ENCODE measurements around the gene ZSCAN16. TPM values are rescaled to one million over a fixed set of nuclear protein-coding genes. Genes with fewer than 3 reads are reported as not detected.
A peak's percentile ranks its signal among the peaks of the same experiment; 100 is the strongest.
"Not testable (repeated sequence)": the region's sequence is repeated elsewhere in the genome, so short reads cannot be mapped to it uniquely, and the experiment has no call there.

ZSCAN16 gene
- total RNA-seq, 1 experiment from 2014 or later = 4.8 TPM

DNA sequence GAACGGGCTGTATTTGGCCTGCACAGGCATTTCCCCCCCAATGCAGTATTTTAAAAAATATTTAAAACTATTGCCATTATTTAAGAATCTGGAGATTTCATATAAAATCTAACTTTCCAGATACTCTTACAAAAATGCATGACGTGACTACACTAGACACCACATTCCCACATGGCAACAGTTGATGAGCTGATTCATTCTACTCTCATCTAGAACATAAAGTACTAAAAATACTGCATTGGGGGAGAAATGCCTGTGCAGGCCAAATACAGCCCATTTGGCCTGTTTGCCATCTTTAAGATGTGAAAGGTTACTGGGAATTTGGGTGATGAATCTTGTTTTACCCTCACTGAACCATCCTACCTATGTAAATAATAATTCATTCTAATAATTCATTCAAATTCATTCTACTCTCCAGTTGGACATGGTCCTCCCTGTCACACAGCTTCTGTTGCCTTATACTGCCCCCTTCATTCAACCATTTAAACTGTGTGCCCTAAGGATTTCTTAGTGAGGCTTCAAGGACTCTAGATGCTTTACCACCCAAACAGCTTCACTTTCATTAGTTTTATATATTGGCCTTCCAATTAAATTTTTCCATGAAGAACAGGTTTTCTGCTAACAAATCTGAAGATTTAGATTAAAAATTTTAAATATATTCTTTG is 6.9 kb upstream of the ZSCAN16 start:
- Histone ChIP-seq H3K4me2 (ENCODE audit: low read depth, low read length, poor library complexity, severe bottlenecking) (no peak overlapping the region), H3K27me3 (ENCODE audit: low read length) (no peaks in the 10 kb centered on the region), H3K9me3 (ENCODE audit: low read length) (no peaks in the 10 kb centered on the region), H3K36me3 (ENCODE audit: insufficient read depth, low read length) (peaks cover 60% of the 10 kb centered on the region), H3K4me3 (ENCODE audit: low read length) (no peak overlapping the region), H3K79me2 (ENCODE audit: low read length) (no peaks in the 10 kb centered on the region), H3K9me2 (replicated peaks; ENCODE audit: insufficient read depth, low read length) (no peaks in the 10 kb centered on the region), H3K4me1 (ENCODE audit: low read length) (no peaks in the 10 kb centered on the region), H2AFZ (ENCODE audit: low read length) (no peak overlapping the region), H3K27ac (ENCODE audit: low read length) (no peak overlapping the region), H3K9ac (ENCODE audit: low read length) (no peak overlapping the region), H4K20me1 (ENCODE audit: insufficient read depth, low read depth, low read length) (no peaks in the 10 kb centered on the region)
- no peak for DNase-seq

DNA sequence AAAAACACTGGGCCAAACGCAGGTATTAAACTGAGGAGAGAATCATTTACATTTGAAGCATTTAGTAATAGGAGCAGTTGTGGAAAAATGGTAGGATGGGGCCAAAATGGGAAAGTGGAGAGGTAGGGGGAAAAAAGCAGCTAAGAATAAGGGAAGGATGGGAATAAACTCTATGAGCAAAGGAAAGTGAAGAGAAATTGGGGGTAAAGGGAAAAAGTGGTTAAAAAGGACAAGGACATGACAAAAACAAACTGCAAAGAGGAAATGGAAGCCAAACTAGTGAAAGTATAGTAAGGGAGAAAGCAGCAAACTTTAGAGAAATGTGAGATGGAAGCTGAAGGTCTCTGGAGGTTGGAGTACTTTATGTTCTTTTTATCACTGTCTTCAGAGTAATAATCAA is 6.2 kb upstream of the ZSCAN16 start:
- no peak overlapping the region for H2AFZ ChIP-seq (ENCODE audit: low read length)
- no peaks in the 10 kb centered on the region for H3K9me2 ChIP-seq (replicated peaks; ENCODE audit: insufficient read depth, low read length)
- no peak for DNase-seq
- no peak overlapping the region for H3K4me2 ChIP-seq (ENCODE audit: low read depth, low read length, poor library complexity, severe bottlenecking)
- H3K4me1 ChIP-seq (ENCODE audit: low read length) = no peaks in the 10 kb centered on the region
- peaks cover 60% of the 10 kb centered on the region for H3K36me3 ChIP-seq (ENCODE audit: insufficient read depth, low read length)
- no peak overlapping the region for H3K27ac ChIP-seq (ENCODE audit: low read length)
- H3K27me3 ChIP-seq (ENCODE audit: low read length) = no peaks in the 10 kb centered on the region
- H3K9me3 ChIP-seq (ENCODE audit: low read length) = no peaks in the 10 kb centered on the region
- peaks cover 5% of the 10 kb centered on the region for H3K79me2 ChIP-seq (ENCODE audit: low read length)
- no peak overlapping the region for H3K9ac ChIP-seq (ENCODE audit: low read length)
- no peak overlapping the region for H3K4me3 ChIP-seq (ENCODE audit: low read length)
- no peaks in the 10 kb centered on the region for H4K20me1 ChIP-seq (ENCODE audit: insufficient read depth, low read depth, low read length)

DNA sequence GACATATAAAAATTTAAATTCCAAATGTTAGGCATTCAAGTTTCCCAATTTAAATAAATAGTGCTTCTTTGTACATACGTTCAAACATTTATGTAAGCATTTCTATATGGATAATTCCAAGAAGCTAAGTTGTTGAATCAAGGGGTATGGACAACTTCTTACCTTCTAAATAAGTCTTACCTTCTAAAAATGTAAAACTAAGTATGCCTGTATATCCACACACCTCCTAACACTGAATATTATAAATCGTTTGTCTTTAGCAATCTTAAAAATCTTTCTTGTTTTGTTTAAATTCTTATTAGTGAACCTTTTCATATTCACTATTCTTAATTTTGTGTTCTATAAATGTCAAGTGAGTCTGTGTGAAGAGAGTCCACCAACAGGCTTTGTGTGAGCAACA is 2.5 kb upstream of the ZSCAN16 start:
- no peak for DNase-seq
- Histone ChIP-seq H3K27me3 (ENCODE audit: low read length) (no peaks in the 10 kb centered on the region), H3K36me3 (ENCODE audit: insufficient read depth, low read length) (peaks cover 45% of the 10 kb centered on the region), H3K4me1 (ENCODE audit: low read length) (peaks cover 28% of the 10 kb centered on the region), H3K9me3 (ENCODE audit: low read length) (no peaks in the 10 kb centered on the region), H4K20me1 (ENCODE audit: insufficient read depth, low read depth, low read length) (no peaks in the 10 kb centered on the region; the same call in 1 of the 2 replicates), H3K79me2 (ENCODE audit: low read length) (peaks cover 42% of the 10 kb centered on the region), H2AFZ (ENCODE audit: low read length) (no peak overlapping the region), H3K4me2 (ENCODE audit: low read depth, low read length, poor library complexity, severe bottlenecking) (no peak overlapping the region), H3K9ac (ENCODE audit: low read length) (no peak overlapping the region), H3K27ac (ENCODE audit: low read length) (no peak overlapping the region), H3K4me3 (ENCODE audit: low read length) (no peak overlapping the region), H3K9me2 (replicated peaks; ENCODE audit: insufficient read depth, low read length) (no peaks in the 10 kb centered on the region)

DNA sequence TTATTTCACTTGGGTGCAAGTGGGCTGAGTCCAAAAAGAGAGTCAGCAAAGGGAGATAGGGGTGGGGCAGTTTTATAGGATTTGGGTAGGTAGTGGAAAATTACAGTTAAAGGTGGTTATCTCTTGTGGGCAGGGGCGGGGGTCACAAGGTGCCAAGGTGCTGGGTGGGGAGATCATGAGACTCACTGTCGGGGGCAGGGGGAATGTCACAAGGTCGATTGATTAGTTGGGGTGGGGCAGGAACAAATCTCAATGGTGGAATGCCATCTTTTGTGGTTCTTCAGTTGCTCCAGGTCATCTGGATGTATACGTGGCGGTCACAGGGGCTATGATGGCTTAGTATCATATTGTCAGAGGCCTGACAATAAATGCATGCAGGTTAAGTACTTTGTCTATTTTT is 2.1 kb upstream of the ZSCAN16 start:
- peaks cover 46% of the 10 kb centered on the region for H3K79me2 ChIP-seq (ENCODE audit: low read length)
- not testable (repeated sequence) for H3K9me2 ChIP-seq (replicated peaks; ENCODE audit: insufficient read depth, low read length); H3K9me3 ChIP-seq (ENCODE audit: low read length); H3K4me3 ChIP-seq (ENCODE audit: low read length); H3K9ac ChIP-seq (ENCODE audit: low read length); H2AFZ ChIP-seq (ENCODE audit: low read length); H4K20me1 ChIP-seq (ENCODE audit: insufficient read depth, low read depth, low read length); H3K27me3 ChIP-seq (ENCODE audit: low read length); H3K27ac ChIP-seq (ENCODE audit: low read length); H3K4me2 ChIP-seq (ENCODE audit: low read depth, low read length, poor library complexity, severe bottlenecking); DNase-seq
- peaks cover 41% of the 10 kb centered on the region for H3K36me3 ChIP-seq (ENCODE audit: insufficient read depth, low read length)
- H3K4me1 ChIP-seq (ENCODE audit: low read length) = peaks cover 32% of the 10 kb centered on the region

DNA sequence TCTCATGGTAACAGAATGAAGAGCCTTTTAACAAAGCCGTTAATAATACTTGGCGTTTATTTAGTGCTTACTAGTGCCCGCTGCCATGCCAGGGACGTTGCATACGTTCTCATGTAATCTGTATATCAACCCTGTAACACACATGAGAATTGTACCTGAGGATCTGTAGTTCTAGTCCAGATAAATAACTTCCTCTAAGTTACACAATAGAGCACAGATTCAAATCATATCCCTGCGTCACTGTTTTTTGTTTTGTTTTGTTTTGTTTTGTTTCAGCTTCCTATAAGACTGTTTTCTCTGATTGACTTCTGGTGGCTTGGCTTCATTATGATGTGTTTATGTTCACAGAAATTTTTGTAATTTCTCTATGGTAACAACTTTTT is 553 bp downstream of the ZSCAN16 start:
- 0 out of 2 replicates have a peak overlapping the region, but pooled peaks have one; percentile 19 for H2AFZ ChIP-seq (ENCODE audit: low read length)
- DNase-seq = no peak
- peak overlapping the region; percentile 78 for H3K4me3 ChIP-seq (ENCODE audit: low read length)
- H3K9me3 ChIP-seq (ENCODE audit: low read length) = no peaks in the 10 kb centered on the region
- 0 out of 2 replicates have a peak overlapping the region, but pooled peaks have one; percentile 3 for H3K27ac ChIP-seq (ENCODE audit: low read length)
- peak overlapping the region; percentile 68 for H3K9ac ChIP-seq (ENCODE audit: low read length)
- H3K79me2 ChIP-seq (ENCODE audit: low read length) = peaks cover 72% of the 10 kb centered on the region
- H3K4me1 ChIP-seq (ENCODE audit: low read length) = peaks cover 36% of the 10 kb centered on the region
- H3K4me2 ChIP-seq (ENCODE audit: low read depth, low read length, poor library complexity, severe bottlenecking) = peak overlapping the region; percentile 82
- no peaks in the 10 kb centered on the region for H3K27me3 ChIP-seq (ENCODE audit: low read length)
- no peaks in the 10 kb centered on the region; the same call in 1 of the 2 replicates for H4K20me1 ChIP-seq (ENCODE audit: insufficient read depth, low read depth, low read length)
- H3K9me2 ChIP-seq (replicated peaks; ENCODE audit: insufficient read depth, low read length) = no peaks in the 10 kb centered on the region
- peaks cover 41% of the 10 kb centered on the region for H3K36me3 ChIP-seq (ENCODE audit: insufficient read depth, low read length)

DNA sequence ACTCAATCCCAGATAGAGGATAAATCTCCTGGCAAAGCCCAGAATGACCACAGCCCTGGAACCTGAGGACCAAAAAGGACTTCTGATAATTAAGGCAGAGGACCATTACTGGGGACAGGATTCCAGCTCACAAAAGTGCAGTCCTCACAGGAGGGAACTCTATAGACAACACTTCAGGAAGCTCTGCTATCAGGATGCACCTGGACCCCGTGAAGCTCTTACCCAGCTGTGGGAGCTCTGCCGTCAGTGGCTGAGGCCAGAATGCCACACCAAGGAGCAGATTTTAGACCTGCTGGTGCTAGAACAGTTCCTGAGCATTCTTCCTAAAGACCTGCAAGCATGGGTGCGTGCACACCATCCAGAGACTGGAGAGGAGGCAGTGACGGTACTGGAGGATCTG is 992 bp downstream of the ZSCAN16 start:
- Histone ChIP-seq H3K4me3 (ENCODE audit: low read length) (peak overlapping the region; percentile 78), H3K36me3 (ENCODE audit: insufficient read depth, low read length) (peaks cover 41% of the 10 kb centered on the region), H3K4me2 (ENCODE audit: low read depth, low read length, poor library complexity, severe bottlenecking) (peak overlapping the region; percentile 82), H4K20me1 (ENCODE audit: insufficient read depth, low read depth, low read length) (no peaks in the 10 kb centered on the region; the same call in 1 of the 2 replicates), H3K4me1 (ENCODE audit: low read length) (peaks cover 36% of the 10 kb centered on the region), H2AFZ (ENCODE audit: low read length) (no peak overlapping the region), H3K27me3 (ENCODE audit: low read length) (no peaks in the 10 kb centered on the region), H3K9me3 (ENCODE audit: low read length) (no peaks in the 10 kb centered on the region), H3K9ac (ENCODE audit: low read length) (peak overlapping the region; percentile 68), H3K9me2 (replicated peaks; ENCODE audit: insufficient read depth, low read length) (no peaks in the 10 kb centered on the region), H3K79me2 (ENCODE audit: low read length) (peaks cover 76% of the 10 kb centered on the region), H3K27ac (ENCODE audit: low read length) (0 out of 2 replicates have a peak overlapping the region, but pooled peaks have one; percentile 3)
- no peak for DNase-seq

DNA sequence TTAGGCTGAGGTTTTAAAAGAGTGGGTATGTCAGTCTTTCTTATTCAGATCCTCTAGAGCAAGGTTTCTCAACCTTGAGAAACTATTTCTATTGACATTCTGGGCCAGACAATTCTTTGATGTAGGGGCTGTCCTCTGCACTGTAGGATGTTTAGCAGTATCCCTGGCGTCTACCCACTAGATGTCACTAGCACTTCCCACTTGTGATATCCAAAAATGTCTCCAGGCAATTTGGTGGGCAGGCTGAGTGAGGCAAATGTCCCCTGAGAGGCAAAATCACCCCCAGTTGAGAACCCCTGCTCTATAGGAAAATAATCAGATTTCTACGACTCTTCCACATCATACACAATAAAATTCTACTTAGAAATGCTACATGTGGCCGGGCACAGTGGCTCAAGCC is 9.6 kb downstream of the ZSCAN16 start:
- Histone ChIP-seq H3K9me3 (ENCODE audit: low read length) (no peaks in the 10 kb centered on the region), H4K20me1 (ENCODE audit: insufficient read depth, low read depth, low read length) (no peaks in the 10 kb centered on the region), H3K9me2 (replicated peaks; ENCODE audit: insufficient read depth, low read length) (no peaks in the 10 kb centered on the region), H3K27me3 (ENCODE audit: low read length) (no peaks in the 10 kb centered on the region), H3K36me3 (ENCODE audit: insufficient read depth, low read length) (peaks cover 22% of the 10 kb centered on the region; the same call in 1 of the 2 replicates), H3K9ac (ENCODE audit: low read length) (no peak overlapping the region), H3K4me3 (ENCODE audit: low read length) (no peak overlapping the region), H3K27ac (ENCODE audit: low read length) (no peak overlapping the region), H3K4me2 (ENCODE audit: low read depth, low read length, poor library complexity, severe bottlenecking) (no peak overlapping the region), H2AFZ (ENCODE audit: low read length) (no peak overlapping the region), H3K79me2 (ENCODE audit: low read length) (peaks cover 90% of the 10 kb centered on the region), H3K4me1 (ENCODE audit: low read length) (peaks cover 45% of the 10 kb centered on the region)
- peak; percentile 62 for DNase-seq

DNA sequence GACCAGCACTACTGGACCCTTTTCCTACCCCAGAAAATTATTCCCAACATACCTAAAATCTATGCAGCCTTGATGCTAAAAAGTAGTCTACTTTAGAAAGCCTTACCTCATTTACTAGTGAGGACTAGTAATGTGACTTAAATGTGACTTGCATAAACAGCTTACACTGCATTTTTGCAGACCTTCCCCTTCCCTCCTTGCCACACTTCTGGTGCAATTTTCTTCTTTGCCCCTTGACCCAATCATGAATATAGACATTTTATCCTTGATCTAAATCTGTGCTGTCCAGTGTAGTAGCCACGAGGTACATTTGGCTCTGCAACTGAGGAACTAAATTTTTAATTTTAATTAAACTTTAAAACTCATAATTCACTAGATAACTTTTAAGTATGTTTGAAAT is 10.3 kb downstream of the ZSCAN16 start:
- Histone ChIP-seq H2AFZ (ENCODE audit: low read length) (no peak overlapping the region), H3K4me3 (ENCODE audit: low read length) (no peak overlapping the region), H3K27ac (ENCODE audit: low read length) (no peak overlapping the region; the same call in 1 of the 2 replicates), H3K27me3 (ENCODE audit: low read length) (no peaks in the 10 kb centered on the region), H3K79me2 (ENCODE audit: low read length) (peaks cover 83% of the 10 kb centered on the region), H4K20me1 (ENCODE audit: insufficient read depth, low read depth, low read length) (no peaks in the 10 kb centered on the region), H3K36me3 (ENCODE audit: insufficient read depth, low read length) (peaks cover 15% of the 10 kb centered on the region; the same call in 1 of the 2 replicates), H3K9ac (ENCODE audit: low read length) (no peak overlapping the region), H3K9me2 (replicated peaks; ENCODE audit: insufficient read depth, low read length) (no peaks in the 10 kb centered on the region), H3K4me1 (ENCODE audit: low read length) (peaks cover 45% of the 10 kb centered on the region), H3K9me3 (ENCODE audit: low read length) (no peaks in the 10 kb centered on the region), H3K4me2 (ENCODE audit: low read depth, low read length, poor library complexity, severe bottlenecking) (peak overlapping the region; percentile 82)
- DNase-seq = no peak

Data from Karpas-422 (cell line).